Measurements from ENCODE around the gene CRTAC1. TPM values are rescaled to one million over a fixed set of nuclear protein-coding genes. Genes with fewer than 3 reads are reported as not detected.

The CRTAC1 gene
- polyA plus RNA-seq, 1 of the 3 experiments (the other 2 are of a cell fraction) = 0.05 TPM

DNA sequence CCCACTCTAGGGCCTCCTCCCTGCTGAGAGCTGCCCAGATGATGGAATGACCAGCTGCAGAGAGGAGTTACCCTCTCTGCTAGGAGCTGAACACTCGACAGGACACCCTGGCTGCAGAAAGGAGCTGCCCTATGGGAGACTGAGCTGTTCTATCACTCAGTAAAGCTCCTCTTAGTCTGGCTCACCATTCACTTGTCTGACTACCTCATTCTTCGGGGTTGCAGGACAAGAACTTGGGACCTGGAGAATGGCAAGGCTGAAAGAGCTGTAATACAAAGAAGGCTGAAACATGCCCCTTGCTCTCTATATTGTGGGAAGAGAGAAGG lies 30.5 kb downstream of the CRTAC1 start:
- Histone ChIP-seq H3K4me3 (ENCODE audit: low read depth in 2 of 2, low read length in 1 of 2) (no peak overlapping the region), H3K4me2 (no peak overlapping the region), H3K36me3 (replicated peaks in 1 of 2; ENCODE audit: control insufficient read depth in 1 of 2, insufficient read depth in 2 of 2, low read length in 1 of 2) (no peaks in the 10 kb centered on the region), H3K27ac (ENCODE audit: low read depth in 2 of 2, low read length in 1 of 2) (no peak overlapping the region), H2AFZ (ENCODE audit: low read depth) (no peak overlapping the region), H4K20me1 (ENCODE audit: insufficient read depth) (no peaks in the 10 kb centered on the region), H3K27me3 (ENCODE audit: insufficient read depth) (no peaks in the 10 kb centered on the region), H3K9ac (no peak overlapping the region), H3K9me2 (no peaks in the 10 kb centered on the region), H3K4me1 (ENCODE audit: control insufficient read depth in 1 of 2, insufficient read depth in 2 of 2, low read depth in 1 of 2, low read length in 1 of 2) (no peaks in the 10 kb centered on the region), H3K9me3 (no peaks in the 10 kb centered on the region), H3K79me2 (ENCODE audit: insufficient read depth) (no peaks in the 10 kb centered on the region), H3F3A (replicated peaks; ENCODE audit: insufficient read depth) (no peaks in the 10 kb centered on the region)
- no peak for DNase-seq
- ChIA-PET CTCF (interaction anchor here (0.7 to 3.5 kb wide), 4 partner anchors 19 to 85 kb away, joined by 3 to 12 read pairs (median 4); no protein-coding TSS in a partner anchor), POLR2A (no interaction called here)
- WGBS (ENCODE audit: low lambda C conversion rate) = 0% methylated on average over 2 of the region's 2 CpGs
- TF ChIP-seq FOXM1 (IDR thresholded peaks at IDR 0.05; ENCODE audit: low read depth) (no peak), YY1 (IDR thresholded peaks at IDR 0.05; ENCODE audit: low read depth) (no peak), NFIC (IDR thresholded peaks at IDR 0.05; ENCODE audit: borderline replicate concordance) (no peak), GABPA (IDR thresholded peaks at IDR 0.05; ENCODE audit: low read depth) (no peak), POLR2AphosphoS5 (IDR thresholded peaks at IDR 0.05; ENCODE audit: low read depth, low read length) (no peak), RXRA (IDR thresholded peaks at IDR 0.05; ENCODE audit: borderline replicate concordance, low read depth) (no peak), NRF1 (IDR thresholded peaks at IDR 0.05; ENCODE audit: low read depth, low read length) (no peak), EP300 (IDR thresholded peaks at IDR 0.05; ENCODE audit: borderline replicate concordance in 1 of 2, low read depth in 1 of 2, low read length in 1 of 2) (no peak), RCOR1 (IDR thresholded peaks at IDR 0.05; ENCODE audit: low read length) (no peak)
- TF ChIP-seq, protein P1, sequence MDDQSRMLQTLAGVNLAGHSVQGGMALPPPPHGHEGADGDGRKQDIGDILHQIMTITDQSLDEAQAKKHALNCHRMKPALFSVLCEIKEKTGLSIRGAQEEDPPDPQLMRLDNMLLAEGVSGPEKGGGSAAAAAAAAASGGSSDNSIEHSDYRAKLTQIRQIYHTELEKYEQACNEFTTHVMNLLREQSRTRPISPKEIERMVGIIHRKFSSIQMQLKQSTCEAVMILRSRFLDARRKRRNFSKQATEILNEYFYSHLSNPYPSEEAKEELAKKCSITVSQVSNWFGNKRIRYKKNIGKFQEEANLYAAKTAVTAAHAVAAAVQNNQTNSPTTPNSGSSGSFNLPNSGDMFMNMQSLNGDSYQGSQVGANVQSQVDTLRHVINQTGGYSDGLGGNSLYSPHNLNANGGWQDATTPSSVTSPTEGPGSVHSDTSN (IDR thresholded peaks at IDR 0.05) = no peak
- TF ChIP-seq, protein P2, sequence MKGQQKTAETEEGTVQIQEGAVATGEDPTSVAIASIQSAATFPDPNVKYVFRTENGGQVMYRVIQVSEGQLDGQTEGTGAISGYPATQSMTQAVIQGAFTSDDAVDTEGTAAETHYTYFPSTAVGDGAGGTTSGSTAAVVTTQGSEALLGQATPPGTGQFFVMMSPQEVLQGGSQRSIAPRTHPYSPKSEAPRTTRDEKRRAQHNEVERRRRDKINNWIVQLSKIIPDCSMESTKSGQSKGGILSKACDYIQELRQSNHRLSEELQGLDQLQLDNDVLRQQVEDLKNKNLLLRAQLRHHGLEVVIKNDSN (IDR thresholded peaks at IDR 0.05; ENCODE audit: borderline replicate concordance, low read depth) = no peak
- TF ChIP-seq, protein P3, sequence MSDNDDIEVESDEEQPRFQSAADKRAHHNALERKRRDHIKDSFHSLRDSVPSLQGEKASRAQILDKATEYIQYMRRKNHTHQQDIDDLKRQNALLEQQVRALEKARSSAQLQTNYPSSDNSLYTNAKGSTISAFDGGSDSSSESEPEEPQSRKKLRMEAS (IDR thresholded peaks at IDR 0.05; ENCODE audit: low read depth) = no peak

DNA sequence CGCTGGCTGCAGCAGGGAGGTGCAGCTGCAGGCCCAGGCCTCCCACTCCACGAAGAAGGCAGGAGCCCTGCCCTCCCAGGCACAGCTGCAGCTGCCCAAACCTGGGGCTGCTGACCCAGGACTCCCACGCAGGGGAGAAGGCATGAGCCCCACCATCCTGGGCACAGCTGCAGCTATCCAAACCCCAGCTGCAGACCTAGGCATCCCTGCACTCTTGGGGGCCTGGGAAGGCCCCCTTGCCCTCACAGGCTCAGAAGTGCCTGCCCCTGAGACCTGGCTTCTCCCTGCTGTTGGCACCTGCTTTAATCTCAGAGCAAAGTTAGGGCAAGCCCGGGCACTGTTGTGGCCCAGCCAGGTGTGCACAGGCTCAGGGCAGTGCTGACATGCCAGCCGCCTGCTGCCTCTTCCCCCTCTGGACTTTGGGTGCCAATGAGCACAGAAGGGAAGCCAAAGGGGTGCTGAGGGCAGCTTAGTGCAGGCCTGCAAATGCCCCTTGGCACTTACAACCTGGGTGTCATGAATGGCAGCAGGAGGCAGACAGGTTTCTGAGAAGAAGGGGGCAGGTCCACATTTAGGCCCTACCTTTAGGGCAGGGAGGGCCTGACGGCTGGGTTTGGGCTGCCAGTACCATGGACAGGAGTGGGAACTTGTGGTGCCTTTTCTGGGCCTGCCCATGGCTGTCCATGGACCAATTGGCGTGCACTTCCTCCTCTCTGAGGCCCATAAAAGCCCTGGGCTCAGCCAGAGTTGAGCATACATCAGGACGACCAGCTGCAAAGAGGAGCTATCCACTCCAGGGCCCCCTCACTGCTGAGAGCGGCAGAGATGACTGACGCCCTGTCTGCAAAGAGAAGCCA lies 31.1 kb downstream of the CRTAC1 start:
- H3K9me2 ChIP-seq = no peaks in the 10 kb centered on the region
- H3K36me3 ChIP-seq (replicated peaks in 1 of 2; ENCODE audit: control insufficient read depth in 1 of 2, insufficient read depth in 2 of 2, low read length in 1 of 2) = no peaks in the 10 kb centered on the region
- H4K20me1 ChIP-seq (ENCODE audit: insufficient read depth) = no peaks in the 10 kb centered on the region
- WGBS (ENCODE audit: low lambda C conversion rate) = 16% methylated on average over 5 of the region's 10 CpGs
- no peak for DNase-seq
- no peak overlapping the region for H3K9ac ChIP-seq
- H3K4me3 ChIP-seq (ENCODE audit: low read depth in 2 of 2, low read length in 1 of 2) = no peak overlapping the region
- ChIA-PET POLR2A (no interaction called here), CTCF (interaction anchor here (0.7 to 3.5 kb wide), 4 partner anchors 19 to 84 kb away, joined by 3 to 12 read pairs (median 4); no protein-coding TSS in a partner anchor)
- no peaks in the 10 kb centered on the region for H3K4me1 ChIP-seq (ENCODE audit: control insufficient read depth in 1 of 2, insufficient read depth in 2 of 2, low read depth in 1 of 2, low read length in 1 of 2)
- H3K9me3 ChIP-seq = no peaks in the 10 kb centered on the region
- H3K4me2 ChIP-seq = no peak overlapping the region
- H2AFZ ChIP-seq (ENCODE audit: low read depth) = no peak overlapping the region
- H3K27me3 ChIP-seq (ENCODE audit: insufficient read depth) = no peaks in the 10 kb centered on the region
- H3K79me2 ChIP-seq (ENCODE audit: insufficient read depth) = no peaks in the 10 kb centered on the region
- no peak overlapping the region for H3K27ac ChIP-seq (ENCODE audit: low read depth in 2 of 2, low read length in 1 of 2)
- no peaks in the 10 kb centered on the region for H3F3A ChIP-seq (replicated peaks; ENCODE audit: insufficient read depth)
- TF ChIP-seq SMC3 (IDR thresholded peaks at IDR 0.05; ENCODE audit: low read depth, low read length) = no peak
- TF ChIP-seq MEF2A (IDR thresholded peaks at IDR 0.05; ENCODE audit: borderline replicate concordance, low read depth) = no peak
- no peak for TF ChIP-seq YY1 (IDR thresholded peaks at IDR 0.05; ENCODE audit: low read depth)
- TF ChIP-seq, protein P3 (IDR thresholded peaks at IDR 0.05; ENCODE audit: low read depth) = no peak
- no peak for TF ChIP-seq TCF12 (IDR thresholded peaks at IDR 0.05)
- TF ChIP-seq, protein P4, sequence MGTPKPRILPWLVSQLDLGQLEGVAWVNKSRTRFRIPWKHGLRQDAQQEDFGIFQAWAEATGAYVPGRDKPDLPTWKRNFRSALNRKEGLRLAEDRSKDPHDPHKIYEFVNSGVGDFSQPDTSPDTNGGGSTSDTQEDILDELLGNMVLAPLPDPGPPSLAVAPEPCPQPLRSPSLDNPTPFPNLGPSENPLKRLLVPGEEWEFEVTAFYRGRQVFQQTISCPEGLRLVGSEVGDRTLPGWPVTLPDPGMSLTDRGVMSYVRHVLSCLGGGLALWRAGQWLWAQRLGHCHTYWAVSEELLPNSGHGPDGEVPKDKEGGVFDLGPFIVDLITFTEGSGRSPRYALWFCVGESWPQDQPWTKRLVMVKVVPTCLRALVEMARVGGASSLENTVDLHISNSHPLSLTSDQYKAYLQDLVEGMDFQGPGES (IDR thresholded peaks at IDR 0.05; ENCODE audit: low read depth, low read length) = no peak
- no peak for TF ChIP-seq TAF1 (IDR thresholded peaks at IDR 0.05; ENCODE audit: borderline replicate concordance, low read depth, low read length)
- no peak for TF ChIP-seq GATA2 (CRISPR knock-in tag; IDR thresholded peaks at IDR 0.05)
- TF ChIP-seq FOSL2 (IDR thresholded peaks at IDR 0.05; ENCODE audit: borderline replicate concordance, low read depth) = no peak
- no peak for TF ChIP-seq JUND (IDR thresholded peaks at IDR 0.05)
- no peak for TF ChIP-seq NRF1 (IDR thresholded peaks at IDR 0.05; ENCODE audit: low read depth, low read length)
- TF ChIP-seq, protein P5, sequence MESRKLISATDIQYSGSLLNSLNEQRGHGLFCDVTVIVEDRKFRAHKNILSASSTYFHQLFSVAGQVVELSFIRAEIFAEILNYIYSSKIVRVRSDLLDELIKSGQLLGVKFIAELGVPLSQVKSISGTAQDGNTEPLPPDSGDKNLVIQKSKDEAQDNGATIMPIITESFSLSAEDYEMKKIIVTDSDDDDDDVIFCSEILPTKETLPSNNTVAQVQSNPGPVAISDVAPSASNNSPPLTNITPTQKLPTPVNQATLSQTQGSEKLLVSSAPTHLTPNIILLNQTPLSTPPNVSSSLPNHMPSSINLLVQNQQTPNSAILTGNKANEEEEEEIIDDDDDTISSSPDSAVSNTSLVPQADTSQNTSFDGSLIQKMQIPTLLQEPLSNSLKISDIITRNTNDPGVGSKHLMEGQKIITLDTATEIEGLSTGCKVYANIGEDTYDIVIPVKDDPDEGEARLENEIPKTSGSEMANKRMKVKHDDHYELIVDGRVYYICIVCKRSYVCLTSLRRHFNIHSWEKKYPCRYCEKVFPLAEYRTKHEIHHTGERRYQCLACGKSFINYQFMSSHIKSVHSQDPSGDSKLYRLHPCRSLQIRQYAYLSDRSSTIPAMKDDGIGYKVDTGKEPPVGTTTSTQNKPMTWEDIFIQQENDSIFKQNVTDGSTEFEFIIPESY (IDR thresholded peaks at IDR 0.05; ENCODE audit: borderline replicate concordance, low read depth) = no peak
- TF ChIP-seq EZH2phosphoT487 (IDR thresholded peaks at IDR 0.05; ENCODE audit: borderline replicate concordance, low read depth) = no peak
- TF ChIP-seq NFIC (IDR thresholded peaks at IDR 0.05; ENCODE audit: borderline replicate concordance) = no peak
- no peak for TF ChIP-seq SIN3A (IDR thresholded peaks at IDR 0.05; ENCODE audit: borderline replicate concordance, low read depth, low read length)
